Measurements from ENCODE around the gene KRT6C.

- TF ChIP-seq CTCF (IDR thresholded peaks at IDR 0.05) = no peak
- TF ChIP-seq POLR2A (IDR thresholded peaks at IDR 0.05) = no peak
Observed at GRCh38 chr12:52518574-52519386, 45.2 kb upstream of the KRT6C start.
